GM18517 (cell line): ENCODE data around the gene SS18L1.

Experiments used
- ATAC-seq: cut with Tn5 transposase; IDR thresholded peaks from one replicate; pipeline ENCODE4 v1.9.1; 2021; ENCODE audit warnings: mild to moderate bottlenecking, moderate library complexity; ENCODE audit not compliant: unreplicated experiment

The SS18L1 gene

GRCh38 chr20:62151835-62152364 is 8.3 kb downstream of the SS18L1 start:
- no peak for ATAC-seq

GRCh38 chr20:62155428-62156253 is 12.1 kb downstream of the SS18L1 start:
- ATAC-seq, result no peak

GRCh38 chr20:62156254-62156556 is 12.6 kb downstream of the SS18L1 start:
- no peak for ATAC-seq

DNA sequence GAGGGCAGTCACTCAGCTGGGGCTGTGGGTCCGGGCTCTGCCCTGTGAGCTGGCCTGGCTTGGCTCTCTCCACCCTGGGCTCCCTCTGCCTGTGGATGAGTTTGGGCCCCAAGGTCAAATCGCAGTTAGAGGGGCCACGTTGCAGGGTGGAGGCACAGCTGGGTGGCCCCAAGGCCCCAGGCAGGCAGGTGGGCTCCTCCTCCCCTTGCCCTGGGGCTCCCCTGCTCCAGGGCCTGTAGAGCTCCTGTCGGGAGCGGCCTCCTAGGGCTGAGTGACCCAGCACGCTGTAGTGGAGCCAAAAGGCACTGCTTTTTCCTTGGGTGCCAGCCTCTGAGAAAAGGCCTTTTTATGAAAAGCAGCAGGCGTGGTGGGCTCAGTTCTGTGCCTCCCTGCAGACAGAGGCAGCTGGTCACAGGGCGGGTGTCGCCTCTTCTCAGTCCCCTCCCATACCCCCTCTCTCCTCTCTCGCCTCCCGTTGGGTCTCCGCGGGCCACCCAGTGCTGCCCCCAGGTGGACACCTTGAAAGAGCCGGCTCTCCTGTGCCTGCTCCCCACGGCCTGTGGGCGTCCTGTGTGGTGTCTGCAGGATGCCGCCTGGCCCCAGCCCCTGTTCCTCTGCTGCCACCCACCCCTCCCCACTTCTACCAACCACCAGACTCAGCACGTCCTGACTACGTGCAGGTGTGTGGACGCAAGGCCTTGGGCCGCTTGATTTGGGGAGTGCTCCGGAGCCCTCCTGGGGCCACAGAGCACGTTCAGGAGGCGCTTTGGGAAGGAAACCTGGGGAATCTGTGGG is 13.2 kb downstream of the SS18L1 start:
- ATAC-seq, result no peak

GRCh38 chr20:62157387-62158087 is 14.0 kb downstream of the SS18L1 start:
- no peak for ATAC-seq

DNA sequence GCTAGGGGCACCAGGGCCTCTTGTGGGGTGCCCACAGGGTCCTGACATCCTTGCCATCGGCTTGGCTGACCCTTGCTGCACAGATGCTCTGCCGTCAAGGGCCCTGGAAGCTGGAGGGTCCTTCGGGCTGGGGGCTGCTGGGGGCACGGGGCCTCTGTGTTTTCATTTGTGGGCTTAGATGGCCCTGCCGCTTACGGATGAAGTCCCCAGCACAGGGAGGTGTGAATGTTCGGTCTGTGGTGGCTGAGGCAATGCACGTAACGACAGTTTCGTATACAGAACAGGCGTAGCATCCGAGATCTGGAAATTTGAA is 14.5 kb downstream of the SS18L1 start:
- no peak for ATAC-seq

DNA sequence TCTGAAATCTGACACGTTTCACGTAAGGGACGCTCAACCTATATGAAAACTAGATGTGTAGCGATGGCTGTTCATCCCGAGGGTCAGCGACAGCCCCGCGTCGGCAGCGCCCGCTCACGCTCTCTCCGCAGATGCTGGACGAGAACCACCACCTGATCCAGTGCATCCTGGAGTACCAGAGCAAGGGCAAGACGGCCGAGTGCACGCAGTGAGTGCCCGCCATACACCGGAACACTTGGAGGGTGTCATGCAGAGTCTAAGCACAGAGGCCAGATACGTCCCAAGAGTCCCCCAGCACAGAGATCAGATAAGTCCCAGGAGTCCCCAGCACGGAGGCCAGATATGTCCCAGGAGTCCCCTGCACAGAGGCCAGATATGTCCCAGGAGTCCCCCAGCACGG is 15.0 kb downstream of the SS18L1 start:
- no peak for ATAC-seq

DNA sequence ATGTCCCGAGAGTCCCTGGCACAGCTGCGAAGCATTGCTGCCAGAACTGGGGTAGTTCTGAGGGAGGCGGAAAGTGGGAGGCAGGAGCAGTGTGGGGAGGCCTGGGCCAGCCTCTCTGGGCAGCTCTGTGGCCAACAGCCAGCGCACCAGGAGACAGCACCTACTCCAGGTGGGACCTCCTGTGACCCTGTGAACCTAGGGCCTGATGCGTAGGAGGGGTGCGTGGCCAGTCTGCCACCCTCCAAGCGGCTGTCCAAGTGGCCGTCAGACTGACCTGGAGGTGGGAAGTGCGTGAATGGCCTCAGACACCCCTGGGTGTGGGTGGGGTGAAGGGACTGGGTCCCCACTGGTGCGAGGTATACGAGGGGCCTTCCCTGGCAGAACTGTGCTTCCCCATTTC is 15.5 kb downstream of the SS18L1 start:
- no peak for ATAC-seq

DNA sequence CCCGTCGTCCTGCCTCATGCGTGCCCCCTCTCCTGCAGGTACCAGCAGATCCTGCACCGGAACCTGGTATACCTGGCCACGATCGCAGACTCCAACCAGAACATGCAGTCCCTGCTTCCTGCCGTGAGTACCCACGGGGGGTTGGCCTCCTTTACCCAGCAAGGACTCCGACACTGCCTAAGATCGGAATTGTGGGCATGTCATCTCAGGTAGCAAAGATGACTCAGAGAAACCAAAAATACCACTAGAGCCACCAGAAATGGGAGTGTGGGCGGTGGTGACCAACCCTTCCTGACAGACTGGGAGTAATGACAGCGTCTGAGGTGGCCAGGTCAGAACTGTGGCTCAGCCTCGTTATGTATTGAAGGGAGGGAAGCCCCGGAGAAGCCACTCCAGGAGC is 16.3 kb downstream of the SS18L1 start:
- ATAC-seq, result no peak

- ATAC-seq, result no peak
These were observed 16.7 kb downstream of the SS18L1 start for GRCh38 chr20:62160253-62160652.

GRCh38 chr20:62160876-62161275 is 17.3 kb downstream of the SS18L1 start:
- ATAC-seq, result no peak

- ATAC-seq, result no peak
These were observed 17.8 kb downstream of the SS18L1 start for GRCh38 chr20:62161347-62161746.

DNA sequence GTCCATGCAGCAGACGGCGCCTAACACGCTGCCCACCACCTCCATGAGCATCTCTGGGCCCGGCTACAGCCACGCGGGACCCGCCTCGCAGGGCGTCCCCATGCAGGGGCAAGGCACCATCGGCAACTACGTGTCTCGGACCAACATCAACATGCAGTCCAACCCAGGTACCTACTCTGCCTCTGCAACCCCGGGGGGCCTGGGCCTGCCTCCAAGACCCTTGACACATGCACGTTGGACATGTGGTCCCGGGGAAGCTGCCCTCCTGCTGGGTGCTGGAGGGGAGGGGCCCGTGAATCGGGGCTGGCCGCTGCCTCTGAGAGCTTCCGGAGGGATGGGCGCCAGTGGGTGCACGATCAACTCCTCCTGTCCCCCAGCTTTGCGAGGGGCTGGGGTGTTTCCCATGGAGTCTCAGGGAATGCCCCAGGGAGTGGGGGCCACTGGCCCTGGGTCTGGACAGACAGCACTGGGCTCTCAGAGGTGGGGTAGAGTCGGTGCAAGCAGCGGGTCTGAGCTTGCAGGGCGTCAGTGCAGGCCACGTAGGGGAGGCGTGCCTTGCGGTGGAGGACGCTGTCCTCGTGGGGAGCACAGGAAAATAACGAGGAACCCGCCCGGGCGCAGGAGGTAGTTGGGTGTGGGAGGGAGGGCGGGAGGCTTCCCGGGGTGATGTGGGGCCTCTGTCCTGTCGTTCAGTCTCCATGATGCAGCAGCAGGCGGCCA is 19.4 kb downstream of the SS18L1 start:
- no peak for ATAC-seq

- no peak for ATAC-seq
These were observed 19.9 kb downstream of the SS18L1 start for GRCh38 chr20:62163485-62163865.

DNA sequence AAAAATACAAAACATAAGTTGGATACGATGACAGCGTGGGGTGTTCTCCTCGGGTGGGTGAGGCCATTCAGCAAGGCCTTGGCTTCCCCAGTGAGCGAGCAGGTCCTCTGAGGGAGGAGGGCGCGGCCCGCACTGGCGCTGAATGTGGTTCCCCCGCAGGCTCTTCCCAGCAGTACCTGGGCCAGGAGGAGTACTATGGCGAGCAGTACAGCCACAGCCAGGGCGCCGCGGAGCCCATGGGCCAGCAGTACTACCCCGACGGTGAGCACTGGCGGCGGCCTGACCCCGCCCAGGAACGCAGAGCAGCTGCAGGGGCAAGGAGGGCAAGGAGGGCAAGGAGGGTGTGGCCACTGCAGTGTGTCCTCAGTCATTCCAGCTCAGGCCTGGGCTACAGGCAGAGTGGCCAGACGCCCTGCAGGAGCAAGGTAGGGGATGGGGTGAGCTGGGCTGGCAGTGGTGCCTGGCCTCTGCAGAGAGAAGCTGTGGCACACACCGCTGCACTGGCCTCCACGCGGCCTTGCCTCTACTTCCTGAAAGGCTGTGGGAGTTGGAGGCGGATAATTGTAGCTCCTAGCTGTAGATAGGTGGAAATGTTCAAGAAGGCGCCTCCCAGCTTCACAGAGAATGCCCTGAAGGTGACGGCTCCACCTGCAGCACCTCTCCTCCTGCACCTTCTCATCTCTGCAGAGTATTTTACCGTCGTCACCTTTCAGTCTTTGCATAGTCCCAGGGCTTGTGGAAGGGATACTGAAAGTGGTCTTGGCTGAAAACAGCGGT is 20.6 kb downstream of the SS18L1 start:
- ATAC-seq, result no peak

DNA sequence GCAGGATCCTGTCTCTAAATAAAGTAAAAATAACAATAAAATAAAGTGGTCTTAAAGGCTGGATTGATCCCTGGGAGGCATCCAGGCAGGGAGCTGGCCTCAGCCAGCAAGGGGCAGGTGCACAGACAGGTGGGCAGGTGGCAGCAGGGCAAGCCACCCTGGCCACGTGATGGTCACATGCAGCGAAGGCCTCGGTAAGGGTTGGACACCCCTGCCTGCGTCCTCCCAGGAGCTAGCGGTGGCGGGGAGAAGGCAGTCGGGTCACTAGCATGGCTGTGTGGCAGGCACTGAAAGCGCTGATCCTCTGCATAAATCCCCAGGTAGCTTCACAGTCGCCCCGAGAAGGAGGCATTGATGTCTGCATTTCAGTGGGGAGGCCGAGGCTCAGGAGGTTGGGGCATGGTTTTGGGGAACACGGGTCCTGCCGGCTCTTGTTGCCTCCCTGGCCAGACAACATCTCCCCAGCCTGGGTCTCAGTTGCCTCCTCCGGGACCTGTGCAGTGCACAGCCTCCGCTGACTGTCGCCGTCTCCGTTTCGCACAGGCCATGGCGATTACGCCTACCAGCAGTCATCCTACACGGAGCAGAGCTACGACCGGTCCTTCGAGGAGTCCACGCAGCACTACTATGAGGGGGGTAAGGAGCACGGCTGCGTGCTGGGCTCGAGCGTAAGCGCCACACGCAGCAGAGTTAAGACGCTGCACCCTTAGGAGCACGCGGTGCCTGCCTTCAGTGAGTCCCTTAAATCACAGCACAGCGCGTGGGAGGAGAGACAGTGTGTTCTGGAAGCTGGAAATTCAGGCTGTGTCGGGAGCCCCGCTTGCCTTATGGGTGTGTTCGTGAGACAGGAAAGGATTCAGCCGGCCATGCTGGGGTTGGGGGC is 21.6 kb downstream of the SS18L1 start:
- ATAC-seq, result no peak

- no peak for ATAC-seq
These were observed 22.3 kb downstream of the SS18L1 start for GRCh38 chr20:62165762-62166399.

- no peak for ATAC-seq
These were observed 23.9 kb downstream of the SS18L1 start for GRCh38 chr20:62167474-62167873.

DNA sequence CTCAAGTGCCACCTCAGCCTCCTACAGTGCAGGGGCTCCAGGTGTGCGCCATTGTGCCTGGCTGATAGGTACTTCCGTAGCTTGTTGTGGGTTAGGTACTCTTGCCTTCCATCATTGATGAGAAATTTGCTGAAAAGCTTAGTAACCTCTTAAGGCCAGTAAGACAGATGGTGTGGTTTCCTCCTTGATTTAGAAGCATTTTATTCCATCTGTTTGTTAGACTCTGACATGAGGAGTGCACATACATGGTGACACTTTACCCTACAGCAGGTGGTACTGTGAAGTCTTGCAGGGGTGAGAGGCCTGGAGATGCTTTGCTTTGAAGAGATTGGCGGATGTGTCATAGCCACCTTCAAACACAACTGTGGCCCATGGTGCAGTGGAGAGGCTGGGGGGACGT is 24.5 kb downstream of the SS18L1 start:
- ATAC-seq, result no peak
